Ectodermal cell (in vitro differentiated cells): ENCODE results near the gene CTNNBL1.

Experiments
- H3K27ac ChIP-seq: 2 replicates; pipeline ENCODE4 v1.7.0; 2013; ENCODE audit warnings: mild to moderate bottlenecking, low read depth, low read length; ENCODE audit not compliant: insufficient read depth, poor library complexity, severe bottlenecking
- H3K27me3 ChIP-seq: 2 replicates; pipeline ENCODE4 v1.7.0; 2013; ENCODE audit warnings: mild to moderate bottlenecking, low read length; ENCODE audit not compliant: insufficient read depth, control insufficient read depth, poor library complexity, severe bottlenecking
- H3K36me3 ChIP-seq: one replicate; pipeline ENCODE4 v1.7.0; 2013; ENCODE audit warnings: low read length; ENCODE audit not compliant: control insufficient read depth, insufficient read depth
- H3K4me1 ChIP-seq: one replicate; pipeline ENCODE4 v1.7.0; 2013; ENCODE audit warnings: low read length; ENCODE audit not compliant: control insufficient read depth, insufficient read depth
- H3K4me3 ChIP-seq: 2 replicates; pipeline ENCODE4 v1.7.0; 2013; ENCODE audit warnings: low read depth, low read length, control low read depth; ENCODE audit not compliant: insufficient read depth
- H3K9me3 ChIP-seq: 2 replicates; pipeline ENCODE4 v1.7.0; 2013; ENCODE audit warnings: mild to moderate bottlenecking, low read length, moderate library complexity; ENCODE audit not compliant: control insufficient read depth
- WGBS, 2 experiments: methylation state at CpG; one replicate each; pipeline ENCODE4 v1.1.7; 2013; ENCODE audit warnings: missing lambda C conversion rate in 2 of 2; 5-methylcytosine and 5-hydroxymethylcytosine counted together

Gene CTNNBL1

DNA sequence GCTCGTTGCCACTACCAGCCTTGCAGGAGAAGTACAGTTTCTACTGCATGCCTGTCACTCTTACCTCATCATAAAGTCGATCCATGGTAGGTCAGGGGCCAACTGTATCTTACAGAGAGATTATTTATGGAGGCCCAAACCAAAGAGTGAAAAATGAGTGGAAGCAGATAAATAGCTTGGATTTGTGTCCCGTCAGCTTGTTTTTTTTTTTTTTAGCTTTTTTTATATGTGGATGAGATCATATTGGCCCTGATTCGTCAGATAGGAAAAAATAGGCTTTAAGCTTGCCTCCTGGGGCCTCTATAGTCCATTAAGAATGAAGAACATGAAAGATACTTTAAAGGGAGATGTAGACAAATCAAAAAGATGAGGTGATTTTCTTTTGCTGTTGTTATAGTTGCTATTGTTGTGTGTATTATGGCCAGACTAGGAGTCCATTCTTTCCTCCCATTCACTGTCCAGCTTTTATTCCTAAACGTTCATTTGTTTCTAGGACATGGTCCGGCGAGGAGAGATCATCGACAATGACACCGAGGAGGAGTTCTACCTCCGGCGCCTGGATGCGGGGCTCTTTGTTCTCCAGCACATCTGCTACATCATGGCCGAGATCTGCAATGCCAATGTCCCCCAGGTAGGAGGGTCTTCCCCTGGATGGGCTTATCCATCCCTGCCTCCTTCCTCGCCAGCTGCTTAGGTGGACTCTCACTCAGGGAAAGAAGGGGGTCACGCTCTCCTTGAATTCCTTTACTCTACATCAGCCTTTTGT, 165.8 kb downstream of the CTNNBL1 start:
- H3K9me3 ChIP-seq: no peaks in the 10 kb centered on the region
- H3K4me3 ChIP-seq: no peak overlapping the region
- peaks cover 10% of the 10 kb centered on the region for H3K36me3 ChIP-seq
- H3K27me3 ChIP-seq: no peaks in the 10 kb centered on the region
- WGBS, 2 experiments: 92 to 93% methylated on average over 15 of the region's 15 CpGs
- peaks cover 3% of the 10 kb centered on the region for H3K4me1 ChIP-seq
- no peak overlapping the region for H3K27ac ChIP-seq

DNA sequence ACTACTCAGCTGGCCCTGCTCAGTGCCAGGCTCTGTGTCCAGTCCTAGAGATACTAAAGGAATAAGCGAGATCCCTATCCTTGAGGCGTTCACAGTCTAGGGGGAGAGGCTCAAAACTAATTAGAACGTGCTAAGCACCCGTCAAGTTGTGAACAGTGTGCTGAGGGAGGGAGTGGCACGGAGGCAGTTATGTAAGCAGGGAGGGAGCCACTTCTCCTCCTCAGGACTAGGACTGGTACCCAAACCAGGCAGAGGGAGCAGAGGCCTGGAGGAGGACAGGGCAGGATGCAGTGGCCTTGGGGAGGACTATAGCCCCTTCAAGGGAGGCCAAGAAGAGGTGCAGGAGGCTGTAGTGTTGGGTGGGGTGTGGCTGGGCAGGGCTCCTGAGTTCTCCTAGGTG, 169.5 kb downstream of the CTNNBL1 start:
- WGBS, 2 experiments: 95% methylated on average over 5 of the region's 5 CpGs

DNA sequence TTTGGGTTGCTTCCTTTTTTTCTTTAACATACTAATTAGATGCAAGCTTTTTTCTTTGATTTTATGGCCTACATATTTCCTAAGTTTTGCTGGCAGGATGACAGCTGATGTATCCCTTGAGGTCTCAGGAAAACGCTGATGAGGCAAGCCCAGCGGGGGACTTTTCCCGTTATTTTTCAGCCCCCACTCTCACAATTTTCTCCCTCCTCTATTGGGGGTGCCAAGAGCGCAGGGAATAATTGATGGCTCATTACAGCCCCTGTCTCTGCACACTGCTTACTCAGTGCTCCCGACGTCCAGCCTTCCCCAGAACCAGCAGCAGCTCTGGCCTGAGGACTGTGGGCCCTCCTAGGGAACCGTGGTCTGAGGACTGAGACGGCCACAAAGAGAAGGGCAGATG, 170.5 kb downstream of the CTNNBL1 start:
- Histone ChIP-seq H3K36me3 (peaks cover 10% of the 10 kb centered on the region), H3K27ac (no peak overlapping the region), H3K27me3 (no peaks in the 10 kb centered on the region), H3K4me3 (no peak overlapping the region), H3K9me3 (no peaks in the 10 kb centered on the region), H3K4me1 (peaks cover 19% of the 10 kb centered on the region)
- WGBS, 2 experiments: 74 to 77% methylated on average over 8 of the region's 8 CpGs

More for the DNA sequence above, 169.5 kb downstream of the CTNNBL1 start:
- Histone ChIP-seq H3K36me3 (peaks cover 10% of the 10 kb centered on the region), H3K9me3 (no peaks in the 10 kb centered on the region), H3K4me3 (no peak overlapping the region), H3K27ac (no peak overlapping the region), H3K4me1 (peaks cover 9% of the 10 kb centered on the region), H3K27me3 (no peaks in the 10 kb centered on the region)

DNA sequence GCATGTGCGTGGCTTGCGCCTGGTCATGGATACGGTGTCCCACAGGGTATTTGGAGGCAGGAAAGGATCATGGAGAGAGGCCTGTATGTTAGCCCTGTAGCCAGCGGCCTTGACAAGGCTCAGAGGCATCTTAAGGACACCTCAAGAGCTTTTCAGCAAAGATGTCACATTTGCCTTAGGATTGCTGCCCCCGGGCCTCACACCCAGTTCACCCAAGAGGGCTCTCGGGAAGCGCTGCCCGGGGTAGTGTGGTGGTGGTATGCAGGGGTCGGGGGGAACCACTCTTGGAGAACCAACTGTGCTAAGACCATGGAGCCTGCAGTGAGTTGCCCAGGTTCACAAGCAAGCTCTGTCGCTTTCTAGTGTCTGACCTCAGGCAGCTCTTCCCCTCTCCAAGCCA, 172.2 kb downstream of the CTNNBL1 start:
- Histone ChIP-seq H3K4me1 (peaks cover 26% of the 10 kb centered on the region), H3K9me3 (no peaks in the 10 kb centered on the region), H3K36me3 (no peaks in the 10 kb centered on the region), H3K27me3 (no peaks in the 10 kb centered on the region), H3K4me3 (no peak overlapping the region), H3K27ac (no peak overlapping the region)
- 96 to 98% methylated on average over 10 of the region's 10 CpGs for WGBS, 2 experiments

DNA sequence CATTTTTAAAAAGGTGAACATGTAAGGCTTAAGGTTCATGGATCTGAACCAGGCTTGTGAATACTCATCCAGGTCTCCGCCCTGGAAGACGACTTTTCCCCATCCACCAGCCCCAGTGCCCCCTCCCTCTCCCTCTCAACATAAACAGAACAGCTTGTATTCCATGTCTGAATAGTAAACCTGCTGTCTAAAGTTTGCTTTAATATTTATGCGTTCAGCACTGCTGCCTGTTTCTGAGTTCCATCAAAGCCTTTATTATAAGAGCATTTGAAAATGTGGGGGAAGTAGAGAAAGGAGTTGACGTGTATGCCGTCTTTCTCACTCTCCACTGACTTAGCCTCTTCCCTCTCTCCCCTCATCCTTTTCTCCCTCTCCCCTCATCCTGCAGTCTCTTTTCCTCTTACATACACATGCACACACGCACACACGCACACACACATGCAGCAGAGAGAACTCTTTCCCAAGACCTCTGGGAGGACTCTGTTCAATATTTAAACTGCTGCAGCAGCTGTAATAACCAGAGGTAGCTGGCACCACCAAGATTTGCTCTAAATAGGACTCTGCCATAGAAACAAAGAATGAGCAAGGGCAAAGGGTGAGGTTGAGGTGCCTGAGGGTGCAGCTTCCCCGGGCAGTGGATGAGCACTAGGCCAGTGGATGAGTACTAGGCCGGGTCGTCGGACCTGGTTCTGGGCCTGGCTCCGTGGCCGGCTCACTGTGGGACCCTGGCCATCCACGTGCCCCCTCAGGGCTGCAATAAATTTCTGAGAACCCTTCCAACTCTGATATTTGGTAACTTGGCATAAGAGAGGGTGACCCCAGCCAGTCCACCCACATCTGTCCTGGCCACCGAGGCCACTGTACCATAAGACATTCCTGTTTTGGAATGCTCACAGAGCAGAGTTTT, 173.7 kb downstream of the CTNNBL1 start:
- no peak overlapping the region for H3K4me3 ChIP-seq
- H3K9me3 ChIP-seq: no peaks in the 10 kb centered on the region
- no peaks in the 10 kb centered on the region for H3K36me3 ChIP-seq
- H3K4me1 ChIP-seq: peaks cover 26% of the 10 kb centered on the region
- no peaks in the 10 kb centered on the region for H3K27me3 ChIP-seq
- H3K27ac ChIP-seq: peak overlapping the region; percentile 8
- WGBS, 2 experiments: 91 to 93% methylated on average over 14 to 15 of the region's 15 CpGs

DNA sequence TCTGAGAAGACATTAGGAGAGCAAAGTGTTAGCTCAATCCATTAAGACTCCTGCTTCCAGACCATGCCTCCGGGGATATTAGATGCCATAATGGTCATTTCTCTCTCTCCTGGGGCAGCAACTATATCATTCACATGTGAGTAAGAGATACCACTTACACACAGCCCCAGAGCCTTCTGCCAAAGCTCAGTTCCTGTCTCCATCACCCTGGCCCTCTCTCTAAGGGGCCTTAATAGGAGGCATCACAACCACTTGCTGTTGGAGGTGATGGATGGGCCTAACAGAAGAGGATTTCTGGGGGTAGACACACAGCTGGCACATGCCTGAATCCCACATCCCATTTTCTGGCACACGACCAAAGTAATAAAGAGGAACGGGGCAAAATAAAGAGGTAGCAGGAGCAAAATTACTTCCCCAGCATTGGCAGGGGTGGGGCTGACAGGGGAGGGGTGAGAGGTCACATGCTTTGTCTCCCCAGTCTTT, 175.1 kb downstream of the CTNNBL1 start:
- no peaks in the 10 kb centered on the region for H3K9me3 ChIP-seq
- peak overlapping the region; percentile 23 for H3K27ac ChIP-seq
- 48 to 72% methylated on average over 3 of the region's 3 CpGs for WGBS, 2 experiments
- no peaks in the 10 kb centered on the region for H3K27me3 ChIP-seq
- H3K36me3 ChIP-seq: peaks cover 5% of the 10 kb centered on the region
- H3K4me1 ChIP-seq: peaks cover 26% of the 10 kb centered on the region
- H3K4me3 ChIP-seq: no peak overlapping the region

DNA sequence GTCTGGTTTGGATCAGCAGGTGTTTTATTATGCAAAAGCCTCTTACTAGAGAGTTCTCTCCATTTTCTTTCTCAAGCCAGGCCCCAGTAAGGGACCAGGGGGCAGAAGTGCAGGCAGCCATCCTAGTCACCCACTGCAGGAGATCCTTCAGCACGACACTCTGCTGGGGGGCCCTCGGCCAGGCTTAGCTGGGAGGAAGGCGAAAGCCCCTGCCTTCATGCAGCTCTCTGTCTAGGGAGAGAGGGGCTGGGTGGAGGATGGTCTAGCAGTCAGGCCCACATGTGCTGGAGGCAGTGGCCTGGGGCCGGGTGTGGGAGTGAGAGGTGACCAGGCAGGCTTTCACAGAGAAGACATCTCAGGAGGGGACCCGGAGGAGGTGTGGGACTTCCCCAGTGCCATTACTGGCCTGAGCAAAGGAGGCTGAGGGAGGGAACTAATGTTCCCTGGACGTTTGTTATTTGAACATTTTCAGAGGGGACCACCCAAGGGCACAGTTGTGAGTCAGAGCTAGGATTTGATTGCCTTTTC, 175.6 kb downstream of the CTNNBL1 start:
- H3K36me3 ChIP-seq: peaks cover 5% of the 10 kb centered on the region
- 56 to 58% methylated on average over 6 of the region's 6 CpGs for WGBS, 2 experiments
- peak overlapping the region; percentile 48 for H3K27ac ChIP-seq
- H3K4me1 ChIP-seq: peaks cover 26% of the 10 kb centered on the region
- no peak overlapping the region for H3K4me3 ChIP-seq
- no peaks in the 10 kb centered on the region for H3K27me3 ChIP-seq
- H3K9me3 ChIP-seq: no peaks in the 10 kb centered on the region

DNA sequence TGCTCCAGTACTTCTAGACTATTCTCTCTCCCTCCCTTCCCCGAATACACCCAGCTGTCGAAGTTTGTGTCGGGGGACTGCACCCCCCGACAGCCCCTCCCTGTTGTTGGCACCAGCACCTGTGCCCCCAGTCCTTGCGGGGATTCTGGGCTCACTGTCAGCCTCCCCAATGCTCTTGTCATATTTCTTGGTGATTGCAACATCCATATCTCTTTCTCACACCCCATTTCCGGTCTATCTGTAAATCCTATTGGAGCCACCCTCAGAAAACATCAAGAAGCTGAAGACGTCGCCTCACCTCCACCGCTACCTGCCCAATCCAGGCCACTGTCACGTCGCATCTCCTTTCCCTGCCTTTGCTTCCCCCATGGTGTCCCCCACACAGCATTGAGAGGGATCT, 176.5 kb downstream of the CTNNBL1 start:
- H3K9me3 ChIP-seq: no peaks in the 10 kb centered on the region
- H3K4me3 ChIP-seq: no peak overlapping the region
- WGBS, 2 experiments: 90 to 92% methylated on average over 11 of the region's 11 CpGs
- peaks cover 26% of the 10 kb centered on the region for H3K4me1 ChIP-seq
- H3K36me3 ChIP-seq: peaks cover 5% of the 10 kb centered on the region
- no peak overlapping the region for H3K27ac ChIP-seq
- H3K27me3 ChIP-seq: no peaks in the 10 kb centered on the region

DNA sequence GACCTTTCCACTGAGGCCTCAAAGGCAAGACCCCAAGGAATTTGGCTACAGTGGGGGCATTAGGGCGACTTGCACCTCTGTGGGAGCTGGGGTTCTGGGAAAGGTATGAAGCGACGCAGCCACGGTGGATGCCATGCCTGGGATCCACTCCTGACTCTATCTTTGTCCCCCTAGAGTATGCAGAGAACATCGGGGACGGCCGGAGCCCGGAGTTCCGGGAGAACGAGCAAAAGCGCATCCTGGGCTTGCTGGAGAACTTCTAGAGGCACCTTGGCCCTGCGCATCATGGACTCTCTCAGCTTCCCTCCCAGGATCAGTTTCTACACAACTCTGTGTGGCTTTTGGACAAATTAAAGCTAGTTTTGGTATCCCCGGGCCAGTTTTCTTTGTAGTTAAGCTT, 177.9 kb downstream of the CTNNBL1 start:
- 96 to 97% methylated on average over 13 of the region's 13 CpGs for WGBS, 2 experiments
- Histone ChIP-seq H3K27ac (no peak overlapping the region), H3K4me1 (peaks cover 26% of the 10 kb centered on the region), H3K27me3 (no peaks in the 10 kb centered on the region), H3K4me3 (no peak overlapping the region), H3K9me3 (no peaks in the 10 kb centered on the region), H3K36me3 (peaks cover 5% of the 10 kb centered on the region)

DNA sequence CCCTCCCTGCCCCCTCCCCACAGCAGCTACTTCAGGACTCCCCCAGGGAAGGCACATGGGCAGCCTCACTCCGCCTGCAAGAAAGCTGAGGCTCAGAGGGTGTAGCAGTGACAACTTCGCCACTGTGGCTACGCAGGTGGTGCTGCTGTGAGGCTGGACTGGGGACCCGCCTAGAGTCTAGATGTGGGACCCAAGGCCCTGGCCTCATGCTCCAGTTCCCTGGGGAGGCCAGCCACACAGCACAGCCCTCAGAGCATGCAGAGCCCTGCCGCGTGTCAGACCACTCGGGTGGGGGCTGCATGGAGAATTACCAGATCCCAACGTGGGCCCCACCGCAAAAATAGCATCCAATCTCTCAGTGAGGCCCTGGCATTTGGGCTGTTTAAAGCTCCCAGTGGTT, 178.3 kb downstream of the CTNNBL1 start:
- peaks cover 26% of the 10 kb centered on the region for H3K4me1 ChIP-seq
- no peak overlapping the region for H3K4me3 ChIP-seq
- peaks cover 5% of the 10 kb centered on the region for H3K36me3 ChIP-seq
- no peaks in the 10 kb centered on the region for H3K9me3 ChIP-seq
- whole genome bisulfite sequencing, 2 experiments: 97 to 98% methylated on average over 9 of the region's 9 CpGs
- H3K27me3 ChIP-seq: no peaks in the 10 kb centered on the region
- H3K27ac ChIP-seq: no peak overlapping the region
